ENCODE results near the gene ATAD5. TPM values are rescaled to one million over a fixed set of nuclear protein-coding genes. Genes with fewer than 3 reads are reported as not detected.

ATAD5 gene
- total RNA-seq, result 0.43 and 0.96 TPM in 2 replicates

GRCh38 chr17:30831663-30832437 lies at the start of gene ATAD5:
Gene ATAD5, plus strand, starts transcription at chr17:30831966. Its CDS starts 382 bp downstream, at chr17:30832348.

GRCh38 chr17:30824356-30825145 lies 7.2 kb upstream of the ATAD5 start, which contains the start of gene CRLF3:
Gene CRLF3, minus strand, starts transcription at chr17:30824692. Its CDS starts 41 bp downstream, at chr17:30824651.

GRCh38 chr17:30906101-30906911 lies 74.5 kb downstream of the ATAD5 start, which contains the start of gene TEFM:
Gene TEFM, minus strand, starts transcription at chr17:30906238. Its CDS starts 40 bp downstream, at chr17:30906198.

GRCh38 chr17:30921544-30922196 lies 89.9 kb downstream of the ATAD5 start, which contains the start of gene ADAP2:
Gene ADAP2, plus strand, starts transcription at chr17:30921945. Its CDS starts 70 bp downstream, at chr17:30922015.

Other genes with a start within 250 kb of the ATAD5 start
- gene CRLF3, start 7.3 kb upstream of the ATAD5 start, total RNA-seq, result 22.6 and 26.7 TPM in 2 replicates
- gene TEFM, start 74.3 kb downstream of the ATAD5 start, total RNA-seq, result 5.5 and 7.2 TPM in 2 replicates
- gene ADAP2, start 90.0 kb downstream of the ATAD5 start, total RNA-seq, result 1.3 and 6.3 TPM in 2 replicates
- gene RNF135, start 139.1 kb downstream of the ATAD5 start, total RNA-seq, result 12.8 and 18.5 TPM in 2 replicates

Measured in tracheal epithelial cell (primary cell).